AG09309 (cell line): ENCODE data around the gene CMTM7.
A peak's percentile ranks its signal among the peaks of the same experiment; 100 is the strongest.

ENCODE experiments used
- DNase-seq: peaks from one replicate; pipeline ENCODE4 v3.0.0-alpha.2; 2010; ENCODE audit warnings: low read depth
- H3K4me3 ChIP-seq: 2 replicates; pipeline ENCODE4 v1.5.1; 2011; ENCODE audit warnings: mild to moderate bottlenecking, low read depth, low read length, moderate library complexity; ENCODE audit not compliant: control insufficient read depth
- CTCF ChIP-seq: IDR thresholded peaks from 2 replicates; pipeline ENCODE4 v1.5.1; 2011; ENCODE audit warnings: mild to moderate bottlenecking, low read depth, low read length, inconsistent platforms; ENCODE audit not compliant: insufficient read depth, control insufficient read depth; ENCODE audit errors: missing control alignments

The CMTM7 gene

GRCh38 chr3:32391643-32392535 is at the start of gene CMTM7:
TSS of gene CMTM7 (plus strand) at chr3:32391853. CDS start at chr3:32391907, 54 bp downstream.
- peak within 1 kb of the TSS; percentile 73 for H3K4me3 ChIP-seq
- DNase-seq = no peak
- TF ChIP-seq CTCF = no peak

GRCh38 chr3:32347343-32348125 is 44.1 kb upstream of the CMTM7 start:
- no peak for DNase-seq
- no peak for TF ChIP-seq CTCF
- no peak overlapping the region for H3K4me3 ChIP-seq

GRCh38 chr3:32349184-32349583 is 42.5 kb upstream of the CMTM7 start:
- no peak for DNase-seq
- H3K4me3 ChIP-seq = no peak overlapping the region
- no peak for TF ChIP-seq CTCF

- H3K4me3 ChIP-seq = no peak overlapping the region
- TF ChIP-seq CTCF = no peak
- DNase-seq = no peak
These were observed 39.1 kb upstream of the CMTM7 start for GRCh38 chr3:32352563-32352962.

GRCh38 chr3:32353351-32353750 is 38.3 kb upstream of the CMTM7 start:
- no peak for DNase-seq
- H3K4me3 ChIP-seq = no peak overlapping the region
- no peak for TF ChIP-seq CTCF

GRCh38 chr3:32354362-32354778 is 37.3 kb upstream of the CMTM7 start:
- DNase-seq = no peak
- TF ChIP-seq CTCF = no peak
- no peak overlapping the region for H3K4me3 ChIP-seq
